ENCODE data around the gene PCP2.

Gene PCP2

GRCh38 chr19:7596211-7596937 is 37.1 kb downstream of the PCP2 start:
- no peak for DNase-seq (ENCODE audit: low read depth)

- peak; percentile 9 for DNase-seq (ENCODE audit: low read depth)
Observed at GRCh38 chr19:7595466-7596133, 37.9 kb downstream of the PCP2 start, which contains the start of gene CAMSAP3. TSS of gene CAMSAP3 (plus strand) at chr19:7595863. CDS start at chr19:7596003, 140 bp downstream.

GRCh38 chr19:7590256-7590655 is 43.3 kb downstream of the PCP2 start:
- no peak for DNase-seq (ENCODE audit: low read depth)

- no peak for DNase-seq (ENCODE audit: low read depth)
Observed at GRCh38 chr19:7589822-7590221, 43.7 kb downstream of the PCP2 start.

GRCh38 chr19:7582446-7582845 is 51.1 kb downstream of the PCP2 start:
- no peak for DNase-seq (ENCODE audit: low read depth)
